ENCODE data around the gene SSRP1. TPM values are rescaled to one million over a fixed set of nuclear protein-coding genes. Genes with fewer than 3 reads are reported as not detected.

SSRP1 gene
- total RNA-seq, 1 donor from 2014 or later, result 110 TPM

GRCh38 chr11:57315491-57315890 is 20.2 kb downstream of the SSRP1 start:
- no peak for DNase-seq (ENCODE audit: low spot score in 2 of 2, unreplicated experiment in 2 of 2)

GRCh38 chr11:57314221-57314973 is 21.3 kb downstream of the SSRP1 start:
- H3K36me3 Mint-ChIP-seq, result peaks cover 16% of the 10 kb centered on the region
- DNase-seq (ENCODE audit: low spot score in 2 of 2, unreplicated experiment in 2 of 2), result no peak
- no peaks in the 10 kb centered on the region for H3K27me3 Mint-ChIP-seq (ENCODE audit: low read depth)
- peaks cover 31% of the 10 kb centered on the region for H3K4me1 Mint-ChIP-seq
- no peaks in the 10 kb centered on the region for H3K9me3 Mint-ChIP-seq
- TF ChIP-seq CTCF (IDR thresholded peaks at IDR 0.05; ENCODE audit: unreplicated experiment), result no peak
- no peak overlapping the region for H3K27ac Mint-ChIP-seq
- no peak overlapping the region for H3K4me3 Mint-ChIP-seq

More at GRCh38 chr11:57315491-57315890, 20.2 kb downstream of the SSRP1 start:
- no peaks in the 10 kb centered on the region for H3K27me3 Mint-ChIP-seq (ENCODE audit: low read depth)
- H3K4me3 Mint-ChIP-seq, result no peak overlapping the region
- no peak for TF ChIP-seq CTCF (IDR thresholded peaks at IDR 0.05; ENCODE audit: unreplicated experiment)
- peaks cover 14% of the 10 kb centered on the region for H3K36me3 Mint-ChIP-seq
- no peaks in the 10 kb centered on the region for H3K9me3 Mint-ChIP-seq
- peaks cover 31% of the 10 kb centered on the region for H3K4me1 Mint-ChIP-seq
- no peak overlapping the region for H3K27ac Mint-ChIP-seq

GRCh38 chr11:57313788-57314135 is 21.9 kb downstream of the SSRP1 start:
- peaks cover 19% of the 10 kb centered on the region for H3K36me3 Mint-ChIP-seq
- no peak for DNase-seq (ENCODE audit: low spot score in 2 of 2, unreplicated experiment in 2 of 2)
- peaks cover 31% of the 10 kb centered on the region for H3K4me1 Mint-ChIP-seq
- H3K9me3 Mint-ChIP-seq, result no peaks in the 10 kb centered on the region
- no peak for TF ChIP-seq CTCF (IDR thresholded peaks at IDR 0.05; ENCODE audit: unreplicated experiment)
- H3K27me3 Mint-ChIP-seq (ENCODE audit: low read depth), result no peaks in the 10 kb centered on the region
- no peak overlapping the region for H3K27ac Mint-ChIP-seq
- H3K4me3 Mint-ChIP-seq, result no peak overlapping the region

- Mint-ChIP-seq H3K36me3 (peaks cover 20% of the 10 kb centered on the region), H3K27me3 (ENCODE audit: low read depth) (no peaks in the 10 kb centered on the region), H3K9me3 (no peaks in the 10 kb centered on the region), H3K27ac (no peak overlapping the region), H3K4me3 (no peak overlapping the region), H3K4me1 (peaks cover 32% of the 10 kb centered on the region)
- DNase-seq (ENCODE audit: low spot score in 2 of 2, unreplicated experiment in 2 of 2), result no peak
- TF ChIP-seq CTCF (IDR thresholded peaks at IDR 0.05; ENCODE audit: unreplicated experiment), result no peak
Measured at GRCh38 chr11:57313071-57313787, 22.5 kb downstream of the SSRP1 start.

GRCh38 chr11:57312511-57313021 is 23.1 kb downstream of the SSRP1 start:
- no peak for TF ChIP-seq CTCF (IDR thresholded peaks at IDR 0.05; ENCODE audit: unreplicated experiment)
- Mint-ChIP-seq H3K27me3 (ENCODE audit: low read depth) (no peaks in the 10 kb centered on the region), H3K4me1 (peaks cover 33% of the 10 kb centered on the region), H3K36me3 (peaks cover 20% of the 10 kb centered on the region), H3K27ac (peak overlapping the region; percentile 84), H3K4me3 (no peak overlapping the region), H3K9me3 (no peaks in the 10 kb centered on the region)
- no peak for DNase-seq (ENCODE audit: low spot score in 2 of 2, unreplicated experiment in 2 of 2)
